Measurements from ENCODE around the gene BCLAF3.

BCLAF3 gene

GRCh38 chrX:19990556-19991349, at the start of gene BCLAF3:
Gene BCLAF3 (minus strand): TSS chrX:19991061. CDS start chrX:19970264, 20,797 bp downstream.
- DNase-seq = peak; percentile 59

DNA sequence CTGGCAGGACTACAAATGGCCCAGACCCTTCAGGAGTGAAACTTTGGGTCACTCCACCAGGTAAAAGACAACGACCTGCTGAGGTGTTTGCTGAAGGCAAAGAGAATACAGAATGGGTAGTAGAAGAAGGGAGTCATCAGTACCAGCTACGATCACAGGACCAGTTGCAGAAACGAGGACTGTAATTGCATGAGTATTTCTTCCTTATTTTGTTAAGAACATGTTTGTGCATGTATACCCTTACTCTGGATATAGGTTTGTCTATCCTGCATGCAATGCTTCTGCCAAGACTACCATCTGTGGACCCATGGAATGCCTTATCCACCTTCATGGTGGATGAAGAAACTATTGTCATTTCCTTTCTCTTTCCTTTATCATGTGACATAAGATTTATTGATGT, 48.1 kb upstream of the BCLAF3 start:
- no peak for DNase-seq

DNA sequence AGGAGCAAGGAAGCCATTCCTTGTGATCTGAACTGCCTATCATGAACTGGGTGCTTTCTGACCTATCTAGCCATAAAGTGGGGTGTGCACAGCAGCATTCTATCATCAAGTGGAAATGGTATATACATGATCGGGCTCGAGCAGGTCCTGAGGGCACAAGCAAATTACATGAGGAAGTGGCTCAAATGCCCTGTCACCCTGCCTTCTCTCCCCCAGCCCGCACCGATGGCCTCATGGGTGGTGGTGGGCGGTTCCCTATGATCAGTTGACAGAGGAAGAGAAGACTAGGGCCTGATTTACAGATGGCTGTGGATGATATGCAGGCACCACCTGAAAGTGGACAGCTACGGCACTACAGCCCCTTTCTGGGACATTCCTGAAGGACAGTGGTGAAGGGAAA, 46.3 kb upstream of the BCLAF3 start:
- no peak for DNase-seq

DNA sequence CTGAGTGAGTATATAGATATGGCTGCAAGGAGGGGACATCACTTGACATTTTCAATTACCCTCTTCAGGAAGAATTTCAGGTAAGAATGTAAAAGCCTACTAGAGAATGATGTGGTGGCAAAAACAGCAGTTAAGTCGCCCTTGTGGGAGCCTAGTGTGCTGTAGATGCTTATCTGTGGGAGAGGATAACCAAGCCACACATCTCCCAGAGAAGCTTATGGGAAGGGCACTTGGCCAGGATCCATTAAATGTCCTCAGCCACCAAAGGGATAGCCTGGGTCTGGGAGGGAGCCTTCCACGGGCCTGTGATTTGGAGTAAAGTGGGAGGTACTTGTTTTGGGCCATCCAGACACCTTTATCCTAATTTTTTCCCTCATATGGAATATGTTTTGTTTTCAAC, 41.3 kb upstream of the BCLAF3 start:
- DNase-seq = no peak

DNA sequence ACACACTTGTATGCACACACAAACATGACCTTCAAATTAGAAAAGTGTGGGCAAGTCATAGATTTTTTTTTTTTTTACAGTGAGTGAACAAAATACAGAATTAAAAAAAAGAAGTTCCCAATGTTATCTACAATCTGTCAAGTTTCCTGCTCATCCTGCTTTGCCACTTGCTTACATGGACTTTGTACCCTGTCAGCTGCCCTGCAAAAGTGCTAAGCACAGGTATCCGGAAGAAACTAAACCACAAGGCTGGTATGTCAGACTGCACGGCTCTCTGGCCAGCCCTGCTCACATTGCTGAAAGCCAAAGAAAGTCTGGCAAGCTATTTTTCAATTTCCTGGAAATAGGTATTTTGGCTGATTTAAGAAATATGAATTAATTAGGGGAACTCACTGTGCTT, 38.9 kb upstream of the BCLAF3 start:
- no peak for DNase-seq

DNA sequence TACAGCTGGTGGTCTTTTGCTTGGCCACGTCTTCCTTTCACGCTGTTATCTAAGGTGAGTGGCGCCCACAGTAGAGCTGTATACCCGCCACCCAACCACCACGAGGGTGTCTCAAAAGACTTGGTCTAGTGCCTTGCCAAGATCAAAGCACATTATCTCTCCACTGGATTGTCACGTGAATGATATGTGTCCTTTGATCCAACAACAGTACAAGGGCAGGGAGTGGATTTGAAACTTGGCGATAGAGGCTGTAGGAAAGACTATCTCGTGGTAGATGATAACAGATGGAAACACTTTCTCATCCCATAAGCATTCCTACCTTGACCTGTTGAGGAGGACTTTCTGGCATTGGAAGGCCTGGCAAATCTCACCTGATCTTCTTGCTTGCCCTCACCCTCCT, 37.7 kb upstream of the BCLAF3 start:
- DNase-seq = no peak

GRCh38 chrX:20026278-20026677, 35.4 kb upstream of the BCLAF3 start:
- DNase-seq = no peak

GRCh38 chrX:20019672-20020365, 29.0 kb upstream of the BCLAF3 start:
- no peak for DNase-seq

DNA sequence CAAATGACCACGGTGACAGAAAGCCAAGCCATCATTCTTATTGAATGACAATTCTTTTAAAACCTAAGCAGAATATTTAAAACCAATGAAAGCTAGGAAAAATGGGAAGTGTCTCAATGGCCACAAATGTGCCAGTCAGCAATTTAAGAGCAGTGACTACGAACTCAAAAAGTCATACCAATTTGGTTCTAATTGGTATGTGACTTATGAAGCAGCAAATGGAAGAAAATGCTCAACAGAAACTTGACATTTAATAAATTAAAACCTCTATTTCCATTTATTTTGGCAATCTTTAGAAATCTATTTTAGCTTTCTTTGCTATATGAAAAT, 25.7 kb upstream of the BCLAF3 start:
- no peak for DNase-seq

- no peak for DNase-seq
Observed at GRCh38 chrX:20015945-20016615, 25.2 kb upstream of the BCLAF3 start.

DNA sequence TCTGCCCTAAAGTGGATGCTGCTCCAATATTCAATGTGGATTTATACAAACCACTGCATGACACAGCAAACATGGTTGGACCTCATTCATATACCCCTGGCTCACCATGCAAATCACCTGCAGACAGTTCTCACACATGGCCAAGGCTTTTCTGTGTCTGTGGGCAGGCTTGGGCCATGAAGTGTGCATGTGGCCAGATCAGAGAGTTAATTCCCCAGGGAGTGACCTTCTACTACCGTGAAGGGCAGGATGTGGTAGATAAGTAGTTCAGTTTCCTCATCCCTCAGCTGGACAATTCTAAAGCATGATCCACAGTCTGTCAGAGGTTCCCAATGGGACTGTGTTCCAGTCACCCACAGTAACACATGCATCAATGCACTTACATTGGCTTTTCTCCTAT, 24.6 kb upstream of the BCLAF3 start:
- DNase-seq = no peak

- DNase-seq = no peak
Observed at GRCh38 chrX:20011608-20012007, 20.7 kb upstream of the BCLAF3 start.

GRCh38 chrX:20007962-20008622, 17.2 kb upstream of the BCLAF3 start:
- no peak for DNase-seq

GRCh38 chrX:20005883-20006282, 15.0 kb upstream of the BCLAF3 start:
- DNase-seq = no peak

DNA sequence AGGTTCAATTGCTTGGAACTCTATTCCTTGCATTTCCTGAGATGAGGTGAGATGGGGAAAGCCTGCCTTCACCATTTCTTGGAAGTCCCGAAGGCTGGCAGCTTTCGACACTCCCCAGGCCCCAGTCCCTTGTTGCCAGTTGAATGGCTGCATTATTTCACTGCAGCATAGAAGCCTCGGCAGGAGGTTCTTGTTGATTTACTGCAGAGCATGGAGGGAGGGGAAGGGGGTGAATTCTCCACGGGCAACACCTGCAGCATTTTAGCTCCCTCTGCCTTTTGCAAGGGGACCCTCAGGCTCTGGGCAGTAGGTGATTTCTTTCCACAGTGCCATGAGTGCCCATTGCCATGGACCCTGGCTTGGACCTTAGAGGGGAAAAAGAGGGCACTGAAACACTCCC, 10.7 kb upstream of the BCLAF3 start:
- DNase-seq = no peak

- no peak for DNase-seq
Observed at GRCh38 chrX:19991350-19991718, 473 bp upstream of the BCLAF3 start.

DNA sequence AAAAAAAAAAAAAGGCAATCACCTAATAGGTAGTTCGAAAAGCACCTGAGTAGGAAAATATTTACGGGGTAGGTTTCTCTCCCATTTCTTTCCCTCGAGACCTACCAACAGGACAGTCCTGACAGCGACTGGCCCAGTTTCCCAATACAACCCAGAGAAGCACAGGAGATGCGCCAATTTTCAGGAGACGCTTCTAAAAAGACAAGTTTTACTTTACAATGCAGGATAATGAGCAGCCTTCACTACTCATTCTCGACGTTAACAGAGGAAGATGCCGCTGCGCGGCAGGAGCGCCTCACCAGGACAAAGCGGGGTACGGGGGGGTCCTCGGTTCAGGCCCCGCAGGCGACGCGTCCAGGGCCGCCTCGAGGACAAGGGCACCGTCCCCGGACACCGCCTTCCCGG, 708 bp downstream of the BCLAF3 start:
- DNase-seq = no peak

GRCh38 chrX:19987856-19988255, 3.0 kb downstream of the BCLAF3 start:
- no peak for DNase-seq

GRCh38 chrX:19986531-19986930, 4.3 kb downstream of the BCLAF3 start:
- DNase-seq = no peak

GRCh38 chrX:19981947-19982346, 8.9 kb downstream of the BCLAF3 start:
- no peak for DNase-seq

DNA sequence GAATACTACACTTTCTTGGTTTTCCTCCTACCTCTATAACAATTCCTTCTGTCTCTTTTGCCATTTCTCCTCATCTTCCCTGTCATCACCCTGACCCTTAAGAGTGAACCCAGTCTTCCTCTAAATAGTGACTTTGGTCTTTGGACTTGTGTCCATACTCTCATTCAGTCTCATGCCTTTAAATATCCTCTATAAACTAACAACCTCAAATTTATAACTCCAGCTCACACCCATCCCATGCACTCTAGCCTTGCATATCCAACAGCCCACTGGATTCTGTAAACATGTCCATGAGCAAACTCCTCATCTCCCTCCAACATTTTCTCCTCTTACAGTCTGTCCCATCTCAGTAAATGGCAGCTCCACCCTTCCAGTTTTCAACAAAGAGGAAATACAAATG, 15.0 kb downstream of the BCLAF3 start:
- no peak for DNase-seq

- DNase-seq = no peak
Observed at GRCh38 chrX:19972984-19973383, 17.9 kb downstream of the BCLAF3 start.

- DNase-seq = no peak
Observed at GRCh38 chrX:19968276-19968675, 22.6 kb downstream of the BCLAF3 start.

DNA sequence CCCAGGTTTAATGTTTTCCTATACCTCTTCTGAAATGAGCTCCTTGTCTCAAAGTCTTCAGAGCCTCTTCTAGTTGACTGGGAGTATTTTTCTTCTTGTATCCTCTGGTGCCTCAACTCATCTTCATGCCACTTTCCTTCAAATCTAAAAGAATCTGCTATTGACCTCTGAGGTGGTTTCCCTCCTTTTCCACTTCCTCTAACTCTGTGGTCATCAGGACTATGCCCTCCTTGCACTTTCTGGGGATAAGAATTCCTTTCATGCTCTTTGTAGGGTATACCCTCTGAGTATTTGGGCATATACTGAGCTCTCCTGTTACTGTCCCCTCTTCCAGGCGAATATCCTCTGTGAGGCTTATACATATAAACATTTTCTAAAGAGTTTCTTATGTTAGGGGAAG, 24.8 kb downstream of the BCLAF3 start:
- DNase-seq = no peak

All from DMS79 treated with DMSO at 0.1 percent for 48 hours (cell line).